GM18498 (cell line): ENCODE results near the gene HAND1.

Source experiments
- ATAC-seq: cut with Tn5 transposase; IDR thresholded peaks from one replicate; pipeline ENCODE4 v1.9.1; 2021; ENCODE audit warnings: mild to moderate bottlenecking, moderate library complexity; ENCODE audit not compliant: unreplicated experiment

HAND1 gene

GRCh38 chr5:154478224-154478565, at the start of gene HAND1:
Gene HAND1 (minus strand): TSS chr5:154478227. CDS start chr5:154478008, 219 bp downstream.
- no peak for ATAC-seq

- no peak for ATAC-seq
Measured at GRCh38 chr5:154526231-154527226, 48.5 kb upstream of the HAND1 start.

- no peak for ATAC-seq
Measured at GRCh38 chr5:154524859-154525258, 46.8 kb upstream of the HAND1 start.

GRCh38 chr5:154524181-154524580, 46.2 kb upstream of the HAND1 start:
- no peak for ATAC-seq

- no peak for ATAC-seq
Measured at GRCh38 chr5:154523709-154524108, 45.7 kb upstream of the HAND1 start.

GRCh38 chr5:154523104-154523503, 45.1 kb upstream of the HAND1 start:
- no peak for ATAC-seq

- no peak for ATAC-seq
Measured at GRCh38 chr5:154522284-154522683, 44.3 kb upstream of the HAND1 start.

- no peak for ATAC-seq
Measured at GRCh38 chr5:154521756-154522155, 43.7 kb upstream of the HAND1 start.

- no peak for ATAC-seq
Measured at GRCh38 chr5:154520861-154521453, 42.9 kb upstream of the HAND1 start.

- ATAC-seq: no peak
Measured at GRCh38 chr5:154519359-154519758, 41.3 kb upstream of the HAND1 start.

GRCh38 chr5:154518438-154518867, 40.4 kb upstream of the HAND1 start:
- ATAC-seq: no peak

GRCh38 chr5:154517810-154518437, 39.9 kb upstream of the HAND1 start:
- no peak for ATAC-seq

- ATAC-seq: no peak
Measured at GRCh38 chr5:154517181-154517580, 39.2 kb upstream of the HAND1 start.

GRCh38 chr5:154516475-154516874, 38.4 kb upstream of the HAND1 start:
- ATAC-seq: no peak

- ATAC-seq: peak; percentile 66
Measured at GRCh38 chr5:154515488-154515887, 37.5 kb upstream of the HAND1 start.

- peak; percentile 43 for ATAC-seq
Measured at GRCh38 chr5:154514331-154514730, 36.3 kb upstream of the HAND1 start.

- peak; percentile 50 for ATAC-seq
Measured at GRCh38 chr5:154513669-154514084, 35.6 kb upstream of the HAND1 start.

GRCh38 chr5:154511984-154512383, 34.0 kb upstream of the HAND1 start:
- no peak for ATAC-seq

- no peak for ATAC-seq
Measured at GRCh38 chr5:154509784-154510555, 31.9 kb upstream of the HAND1 start.

GRCh38 chr5:154508114-154508513, 30.1 kb upstream of the HAND1 start:
- ATAC-seq: no peak

- no peak for ATAC-seq
Measured at GRCh38 chr5:154506716-154507080, 28.7 kb upstream of the HAND1 start.
